Activated CD4-positive, CD25-positive, alpha-beta regulatory T cell treated with anti-CD3 and anti-CD28 coated beads, Interleukin-2, amount 50 U/mL, for 24 hours (primary cell): ENCODE measurements around the gene NFYC.

Experiments
- ATAC-seq, 2 donors: fragments of 150-1000 bp; cut with Tn5 transposase; one replicate each; pipeline ENCODE4 v1.10.0; 2021; ENCODE audit warnings: mild to moderate bottlenecking in 1 of 2, moderate library complexity in 1 of 2

The NFYC gene

GRCh38 chr1:40740039-40740996 is 48.8 kb downstream of the NFYC start:
- ATAC-seq, result no peak

DNA sequence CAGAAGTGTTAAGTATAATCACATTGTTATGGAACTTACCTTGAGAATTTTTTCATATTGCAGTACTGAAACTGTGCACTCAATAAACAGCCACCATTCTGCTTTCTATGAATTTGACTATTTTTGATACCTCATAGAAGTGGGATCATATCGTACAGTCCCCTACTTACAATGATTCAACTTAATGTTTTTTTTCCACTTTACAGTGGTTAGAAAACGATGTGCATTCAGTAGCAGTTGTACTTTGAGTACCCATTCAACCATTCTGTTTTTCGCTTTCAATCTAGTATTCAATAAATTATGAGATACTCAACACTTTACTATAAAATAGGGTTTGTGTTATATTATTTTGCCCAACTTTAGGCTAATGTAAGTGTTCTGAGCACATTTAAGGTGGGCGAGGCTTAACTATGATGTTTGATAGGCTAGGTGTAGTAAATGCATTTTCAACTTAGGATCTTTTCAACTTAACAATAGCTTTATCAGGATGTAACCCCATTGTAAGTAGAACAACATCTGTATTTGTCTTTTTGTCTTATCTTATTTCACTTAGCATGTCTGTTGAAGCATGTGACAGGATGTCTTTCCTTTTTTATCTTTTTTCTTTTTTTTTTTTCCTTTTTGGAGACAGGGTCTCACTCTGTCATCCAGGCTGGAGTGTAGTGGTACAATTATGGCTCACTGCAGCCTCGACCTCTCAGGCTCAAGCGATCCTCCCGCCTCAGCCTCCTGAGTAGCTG is 49.7 kb downstream of the NFYC start:
- peak; percentile 63 to 64 for ATAC-seq

GRCh38 chr1:40742363-40743061 is 51.0 kb downstream of the NFYC start:
- ATAC-seq, result peak; percentile 67 to 72

DNA sequence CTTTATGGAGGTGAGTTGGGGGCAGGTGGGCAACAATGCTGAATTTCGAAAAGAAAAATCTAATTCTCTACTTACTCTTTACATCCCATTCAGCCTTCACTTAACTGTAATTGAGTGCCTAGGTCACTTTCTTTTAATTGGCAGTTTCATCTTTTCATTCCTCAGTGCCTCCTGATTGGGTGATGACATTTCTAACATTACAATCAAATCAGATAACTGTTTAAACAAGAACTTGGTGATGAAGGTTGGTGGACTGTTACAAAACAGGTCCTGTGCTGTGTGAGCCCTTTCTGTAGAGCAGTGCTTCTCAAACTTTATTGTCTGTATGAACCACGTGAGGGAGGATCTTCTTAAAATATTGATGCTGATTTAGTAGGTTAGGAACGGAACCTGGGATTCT is 51.9 kb downstream of the NFYC start:
- no peak for ATAC-seq

- ATAC-seq, result no peak
Observed at GRCh38 chr1:40743860-40744259, 52.4 kb downstream of the NFYC start.

DNA sequence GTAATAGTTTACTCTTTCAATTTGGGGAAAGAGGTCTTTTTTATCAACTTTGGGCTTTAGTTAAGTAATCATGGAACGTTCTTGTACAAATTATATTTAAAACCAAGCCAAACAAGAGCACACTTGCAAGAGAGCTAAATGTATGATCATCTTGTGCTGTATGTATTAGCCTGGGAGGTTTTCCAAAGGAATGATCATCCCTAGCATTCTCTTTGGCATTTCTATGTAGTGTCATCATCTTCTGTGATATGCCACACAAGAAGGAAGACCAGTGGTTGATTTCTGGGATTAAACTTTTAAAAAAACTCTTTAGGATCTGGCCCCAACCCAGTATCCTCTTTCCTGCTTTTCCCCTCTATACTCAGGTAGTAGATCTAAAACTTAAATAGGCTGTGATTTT is 53.7 kb downstream of the NFYC start:
- ATAC-seq, result no peak

- ATAC-seq, result no peak
Observed at GRCh38 chr1:40746344-40747090, 55.0 kb downstream of the NFYC start.

- no peak for ATAC-seq
Observed at GRCh38 chr1:40748841-40749718, 57.6 kb downstream of the NFYC start.

DNA sequence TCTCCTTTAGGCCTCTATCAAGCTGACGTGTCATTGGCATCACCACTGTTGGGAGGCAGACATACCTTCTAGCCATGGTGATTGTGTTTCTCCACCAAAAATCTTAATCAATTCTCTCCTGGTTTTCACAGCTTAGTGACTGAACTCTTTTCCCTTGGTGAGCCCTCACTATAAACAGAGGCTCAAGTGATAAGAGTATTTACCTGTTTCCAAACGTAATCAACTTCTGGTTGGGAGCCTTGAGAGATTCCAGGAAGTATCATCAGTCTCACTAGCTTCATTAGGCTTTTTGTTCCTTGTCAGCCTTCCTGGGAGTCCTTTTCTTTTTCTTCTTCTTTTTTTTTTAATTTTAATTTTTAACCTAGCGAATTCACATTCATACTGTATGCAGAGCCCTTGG is 58.3 kb downstream of the NFYC start:
- ATAC-seq, result no peak

DNA sequence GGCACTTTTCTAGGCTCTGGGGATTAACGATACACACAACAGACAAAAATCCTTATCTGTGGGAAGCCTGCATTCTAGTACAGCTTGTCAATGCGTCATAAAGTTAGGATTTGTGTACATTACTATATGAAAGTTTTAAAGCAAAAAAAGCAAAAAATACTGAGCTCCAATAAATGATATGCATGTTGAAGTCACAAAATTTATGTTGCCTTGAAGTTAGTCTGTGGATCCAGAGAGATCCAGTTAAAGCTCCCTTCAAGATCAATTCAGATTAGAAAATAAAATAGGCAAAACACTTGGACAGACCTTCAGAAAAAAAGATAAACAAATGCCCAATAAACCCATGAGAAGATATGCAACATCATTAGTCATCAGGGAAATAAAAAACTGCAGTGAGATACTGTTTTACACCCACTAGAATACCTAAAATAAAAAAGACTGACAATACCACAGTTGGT is 59.0 kb downstream of the NFYC start:
- ATAC-seq, result no peak

DNA sequence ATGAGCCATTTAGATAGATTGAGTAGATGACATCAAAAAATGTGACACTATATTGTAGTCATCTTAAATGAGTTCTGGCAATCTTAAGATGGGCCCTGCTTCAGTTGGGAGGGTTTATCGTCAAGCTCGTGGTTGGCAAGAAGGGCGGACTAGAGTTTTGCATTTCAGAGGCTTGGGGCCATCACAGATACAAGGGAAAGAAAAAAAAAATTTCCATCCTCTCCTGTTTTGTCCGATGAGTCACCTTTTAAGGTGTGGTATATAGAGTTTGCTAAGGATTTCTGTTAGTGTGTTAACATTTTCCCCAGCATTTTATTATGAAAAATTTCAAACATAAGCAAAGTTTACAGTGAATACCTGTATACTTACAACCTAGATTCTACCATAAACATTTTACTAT is 60.3 kb downstream of the NFYC start:
- no peak for ATAC-seq

DNA sequence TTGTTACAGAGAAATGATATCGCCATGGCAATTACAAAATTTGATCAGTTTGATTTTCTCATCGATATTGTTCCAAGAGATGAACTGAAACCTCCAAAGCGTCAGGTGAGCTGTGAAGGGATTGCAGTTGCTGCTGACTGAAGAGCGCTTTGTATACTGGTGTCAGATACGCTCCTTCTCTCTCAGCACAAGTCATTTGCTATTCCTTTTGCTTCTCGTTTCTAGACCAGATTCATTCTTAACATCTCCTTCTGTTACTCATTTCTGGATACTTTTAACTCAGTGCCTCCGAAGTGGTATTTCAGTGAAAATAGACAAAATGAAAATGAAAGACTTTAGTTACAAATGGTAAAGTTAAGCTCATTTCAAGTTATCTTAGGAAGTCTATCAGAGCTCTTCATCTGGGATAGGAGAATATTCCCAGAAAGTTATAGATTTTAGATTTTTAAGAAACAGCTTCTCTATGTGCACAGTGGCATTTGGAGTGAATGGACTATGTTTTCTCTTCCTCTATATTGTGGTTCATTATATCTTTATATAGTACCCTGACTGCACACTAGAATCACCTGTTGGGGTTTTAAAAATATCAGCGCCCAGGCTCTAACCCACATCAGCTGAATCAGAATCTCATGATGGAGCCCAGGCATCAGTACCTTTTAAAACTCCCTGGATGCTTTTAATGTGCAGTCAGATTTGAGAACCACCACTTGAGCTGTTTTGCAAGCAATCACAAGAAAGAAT is 61.8 kb downstream of the NFYC start:
- peak; percentile 80 to 90 for ATAC-seq

DNA sequence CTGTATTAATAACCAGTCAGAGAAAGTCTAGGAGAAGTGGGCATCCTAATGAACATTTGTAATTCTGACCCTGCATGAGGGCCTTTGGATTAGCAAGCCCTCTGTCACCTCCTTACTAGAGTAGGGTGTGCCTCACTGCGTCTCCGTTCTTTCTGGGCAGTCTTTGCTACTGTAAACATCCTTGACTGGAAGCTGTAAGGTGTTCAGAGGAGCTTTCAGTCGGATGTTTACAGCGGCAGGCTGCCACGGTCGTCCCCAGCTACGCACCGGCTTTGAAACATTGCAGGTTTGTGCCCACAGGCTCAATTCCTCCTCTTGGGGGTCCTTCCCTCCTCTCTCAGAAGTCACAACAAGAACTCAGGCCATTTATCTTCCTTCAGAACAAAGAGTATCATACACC is 62.7 kb downstream of the NFYC start:
- ATAC-seq, result no peak

GRCh38 chr1:40755067-40755466 is 63.6 kb downstream of the NFYC start:
- ATAC-seq, result no peak

- ATAC-seq, result no peak
Observed at GRCh38 chr1:40756523-40756922, 65.0 kb downstream of the NFYC start.

- ATAC-seq, result no peak
Observed at GRCh38 chr1:40757084-40757483, 65.6 kb downstream of the NFYC start.

- no peak for ATAC-seq
Observed at GRCh38 chr1:40758004-40758403, 66.5 kb downstream of the NFYC start.

GRCh38 chr1:40758578-40759343 is 67.3 kb downstream of the NFYC start:
- no peak for ATAC-seq

GRCh38 chr1:40760984-40761383 is 69.5 kb downstream of the NFYC start:
- ATAC-seq, result no peak
